Fibroblast of skin of left quadriceps (primary cell): ENCODE data around the gene DNAJA1.
A peak's percentile ranks its signal among the peaks of the same experiment; 100 is the strongest.
"Not testable (repeated sequence)": the region's sequence is repeated elsewhere in the genome, so short reads cannot be mapped to it uniquely, and the experiment has no call there.

ENCODE experiments used
- DNase-seq, 2 experiments: peaks; one replicate each; pipeline ENCODE4 v3.0.0-alpha.2; 2013; ENCODE audit warnings: low read depth in 2 of 2

DNAJA1 gene

GRCh38 chr9:33024966-33025571 lies at the start of gene DNAJA1:
Gene DNAJA1, plus strand, starts transcription at chr9:33025273. Its CDS starts 1,212 bp downstream, at chr9:33026485.
- peak; percentile 86 to 87 for DNase-seq

GRCh38 chr9:32978051-32978450 lies 47.0 kb upstream of the DNAJA1 start:
- no peak for DNase-seq

- DNase-seq = no peak
Measured at GRCh38 chr9:32986971-32987370, 38.1 kb upstream of the DNAJA1 start.

- DNase-seq = no peak
Measured at GRCh38 chr9:32989660-32990059, 35.4 kb upstream of the DNAJA1 start.

- no peak for DNase-seq
Measured at GRCh38 chr9:32991897-32992594, 33.0 kb upstream of the DNAJA1 start.

GRCh38 chr9:32992595-32993238 lies 32.4 kb upstream of the DNAJA1 start:
- no peak for DNase-seq

- DNase-seq = not testable (repeated sequence)
Measured at GRCh38 chr9:33000682-33001055, 24.4 kb upstream of the DNAJA1 start.

- not testable (repeated sequence) for DNase-seq
Measured at GRCh38 chr9:33005335-33005734, 19.7 kb upstream of the DNAJA1 start.

- no peak for DNase-seq
Measured at GRCh38 chr9:33007755-33008154, 17.3 kb upstream of the DNAJA1 start.

- DNase-seq = no peak
Measured at GRCh38 chr9:33011831-33012230, 13.2 kb upstream of the DNAJA1 start.

- no peak for DNase-seq
Measured at GRCh38 chr9:33012328-33013069, 12.6 kb upstream of the DNAJA1 start.

GRCh38 chr9:33013962-33014664 lies 11.0 kb upstream of the DNAJA1 start:
- no peak for DNase-seq

- no peak for DNase-seq
Measured at GRCh38 chr9:33014665-33015014, 10.4 kb upstream of the DNAJA1 start.

GRCh38 chr9:33017283-33018041 lies 7.6 kb upstream of the DNAJA1 start:
- DNase-seq = no peak

- DNase-seq = no peak
Measured at GRCh38 chr9:33019797-33020196, 5.3 kb upstream of the DNAJA1 start.

- DNase-seq = no peak
Measured at GRCh38 chr9:33022303-33022702, 2.8 kb upstream of the DNAJA1 start.

GRCh38 chr9:33022755-33023154 lies 2.3 kb upstream of the DNAJA1 start:
- DNase-seq = no peak

- no peak for DNase-seq
Measured at GRCh38 chr9:33023661-33024060, 1.4 kb upstream of the DNAJA1 start.

GRCh38 chr9:33024126-33024965 lies 727 bp upstream of the DNAJA1 start:
- DNase-seq = no peak
